IMR-90 (cell line): ENCODE measurements around the gene TMEM62. TPM values are rescaled to one million over a fixed set of nuclear protein-coding genes. Genes with fewer than 3 reads are reported as not detected.

Source experiments
- ATAC-seq: fragments of 200-7000 bp; cut with Tn5 transposase; 2 replicates; pipeline ENCODE4 v1.9.1; 2020; ENCODE audit warnings: low read depth, mild to moderate bottlenecking, moderate library complexity
- BruUV-seq: library from RNA; stranded (reverse); fragments of 400-500 nt; replicated peaks from 2 replicates; lab custom pipeline; 2021; lab: Mats Ljungman, UMichigan
- CTCF ChIA-PET: fragments of 300-600 bp; formaldehyde crosslinking; extraction: SDS; loops from one replicate; lab custom pipeline; 2021; ENCODE audit warnings: antibody characterized with exemption; lab: Yijun Ruan, JAX
- POLR2A ChIA-PET: fragments of 300-600 bp; sonication (Branson Sonifier 250); formaldehyde crosslinking; loops from one replicate; lab custom pipeline; 2022; ENCODE audit warnings: antibody characterized with exemption; ENCODE audit not compliant: unreplicated experiment; lab: Charles Lee
- DNase-seq: peaks from one replicate; pipeline ENCODE4 v3.0.0; 2013
- H2AFZ ChIP-seq: replicated peaks from 2 replicates; pipeline ENCODE3; 2013; ENCODE audit warnings: low read length, mild to moderate bottlenecking; ENCODE audit not compliant: poor library complexity
- H2AK5ac ChIP-seq: 2 replicates; pipeline ENCODE4 v1.6.1; 2013; ENCODE audit warnings: low read depth, low read length, inconsistent platforms
- H2AK9ac ChIP-seq: replicated peaks from 2 replicates; pipeline ENCODE3; 2013; ENCODE audit warnings: mild to moderate bottlenecking, low read depth, low read length, moderate library complexity; ENCODE audit not compliant: poor library complexity
- H2BK120ac ChIP-seq: 2 replicates; pipeline ENCODE4 v1.6.1; 2013; ENCODE audit warnings: low read depth, low read length, inconsistent platforms
- H2BK15ac ChIP-seq: 3 replicates; pipeline ENCODE4 v1.6.1; 2013; ENCODE audit warnings: low read depth, low read length, inconsistent platforms
- H2BK20ac ChIP-seq: 2 replicates; pipeline ENCODE4 v1.6.1; 2013; ENCODE audit warnings: low read depth, mild to moderate bottlenecking, inconsistent platforms, low read length, moderate library complexity
- H2BK5ac ChIP-seq: 2 replicates; pipeline ENCODE4 v1.6.1; 2013; ENCODE audit warnings: mild to moderate bottlenecking, low read depth, low read length, inconsistent platforms; ENCODE audit not compliant: poor library complexity, severe bottlenecking
- H3K14ac ChIP-seq: replicated peaks from 2 replicates; pipeline ENCODE4 v1.6.1; 2013; ENCODE audit warnings: low read depth, low read length, inconsistent platforms
- H3K18ac ChIP-seq: 2 replicates; pipeline ENCODE4 v1.6.1; 2013; ENCODE audit warnings: low read depth, low read length, control low read depth
- H3K23ac ChIP-seq: 2 replicates; pipeline ENCODE4 v1.6.1; 2013; ENCODE audit warnings: low read depth, low read length, inconsistent platforms
- H3K27ac ChIP-seq: 2 replicates; pipeline ENCODE4 v1.5.1; 2013; ENCODE audit warnings: mild to moderate bottlenecking, control low read depth, low read length; ENCODE audit not compliant: insufficient read depth
- H3K27me3 ChIP-seq: 2 replicates; pipeline ENCODE4 v1.6.1; 2013; ENCODE audit warnings: low read length; ENCODE audit not compliant: control insufficient read depth, insufficient read depth
- H3K36me3 ChIP-seq: 2 replicates; pipeline ENCODE4 v1.6.1; 2013; ENCODE audit warnings: low read length, mixed read lengths; ENCODE audit not compliant: control insufficient read depth, insufficient read depth
- H3K4ac ChIP-seq: 2 replicates; pipeline ENCODE4 v1.6.1; 2013; ENCODE audit warnings: low read depth, low read length, inconsistent platforms
- H3K4me1 ChIP-seq: 2 replicates; pipeline ENCODE4 v1.6.1; 2013; ENCODE audit warnings: low read length, mixed read lengths; ENCODE audit not compliant: control insufficient read depth, insufficient read depth
- H3K4me2 ChIP-seq: 2 replicates; pipeline ENCODE4 v1.6.1; 2013; ENCODE audit warnings: low read depth, mild to moderate bottlenecking, control low read depth, low read length, moderate library complexity
- H3K4me3 ChIP-seq: 2 replicates; pipeline ENCODE4 v1.5.1; 2013; ENCODE audit warnings: low read depth, mild to moderate bottlenecking, control low read depth, low read length, moderate library complexity; ENCODE audit not compliant: insufficient read depth
- H3K56ac ChIP-seq: 2 replicates; pipeline ENCODE4 v1.6.1; 2013; ENCODE audit warnings: low read length, inconsistent platforms; ENCODE audit not compliant: insufficient read depth; ENCODE audit errors: extremely low read depth
- H3K79me1 ChIP-seq, 2 experiments: 2 replicates each; pipeline ENCODE4 v1.6.1; 2013; ENCODE audit warnings: low read length in 2 of 2, inconsistent platforms in 1 of 2, low read depth in 1 of 2
- H3K9ac ChIP-seq: 2 replicates; pipeline ENCODE4 v1.6.1; 2013; ENCODE audit warnings: low read depth, low read length, control low read depth
- H3K9me1 ChIP-seq: 2 replicates; pipeline ENCODE4 v1.6.1; 2013; ENCODE audit warnings: low read length, inconsistent platforms; ENCODE audit not compliant: insufficient read depth
- H3K9me3 ChIP-seq: 2 replicates; pipeline ENCODE4 v1.6.1; 2013; ENCODE audit warnings: low read length; ENCODE audit not compliant: control insufficient read depth, insufficient read depth
- H4K20me1 ChIP-seq: 2 replicates; pipeline ENCODE4 v1.6.1; 2013; ENCODE audit warnings: low read length, inconsistent platforms; ENCODE audit not compliant: insufficient read depth
- H4K5ac ChIP-seq: 2 replicates; pipeline ENCODE4 v1.6.1; 2013; ENCODE audit warnings: mild to moderate bottlenecking, low read depth, low read length, control low read depth
- H4K8ac ChIP-seq, 2 experiments: 2 replicates each; pipeline ENCODE4 v1.6.1; 2013; ENCODE audit warnings: low read depth in 2 of 2, low read length in 2 of 2, control low read depth in 1 of 2, inconsistent platforms in 1 of 2
- H4K91ac ChIP-seq: 2 replicates; pipeline ENCODE4 v1.6.1; 2013; ENCODE audit warnings: low read depth, low read length, inconsistent platforms; ENCODE audit not compliant: insufficient read depth
- BHLHE40 ChIP-seq: fragments of 150-350 bp; IDR thresholded peaks from 2 replicates; pipeline ENCODE4 v1.6.1; 2016; ENCODE audit warnings: mild to moderate bottlenecking, low read depth, low read length
- CEBPB ChIP-seq: IDR thresholded peaks from 2 replicates; pipeline ENCODE4 v1.6.1; 2012; ENCODE audit warnings: low read depth, low read length, improper control_type of control experiment
- ELK1 ChIP-seq: fragments of 150-350 bp; IDR thresholded peaks from 2 replicates; pipeline ENCODE4 v1.6.1; 2016; ENCODE audit warnings: low read depth, mild to moderate bottlenecking, low read length, moderate library complexity, borderline replicate concordance
- FOS ChIP-seq: fragments of 150-350 bp; IDR thresholded peaks from 2 replicates; pipeline ENCODE4 v1.6.1; 2016; ENCODE audit warnings: low read depth, low read length
- MAFK ChIP-seq: IDR thresholded peaks from 2 replicates; pipeline ENCODE4 v1.6.1; 2012; ENCODE audit warnings: low read depth, low read length, improper control_type of control experiment
- MAZ ChIP-seq: IDR thresholded peaks from 2 replicates; pipeline ENCODE4 v1.6.1; 2012; ENCODE audit warnings: low read depth, mild to moderate bottlenecking, low read length, improper control_type of control experiment, moderate library complexity, borderline replicate concordance
- NFE2L2 ChIP-seq: fragments of 150-350 bp; IDR thresholded peaks from 2 replicates; pipeline ENCODE4 v1.6.1; 2016; ENCODE audit warnings: low read depth, mild to moderate bottlenecking, low read length
- SMC3 ChIP-seq: fragments of 150-350 bp; IDR thresholded peaks from 2 replicates; pipeline ENCODE4 v1.6.1; 2016; ENCODE audit warnings: low read depth, mild to moderate bottlenecking, antibody characterized with exemption, low read length, moderate library complexity
- WGBS, 2 experiments: methylation state at CpG; one replicate each; pipeline versions ENCODE4 v1.1.5 to v1.1.7; 2013; ENCODE audit warnings: missing lambda C conversion rate in 2 of 2; ENCODE audit not compliant: insufficient read length in 1 of 2; ENCODE audit errors: extremely low coverage in 2 of 2; 5-methylcytosine and 5-hydroxymethylcytosine counted together
- dilution Hi-C: fragments of 300-500 bp; cut with HindIII; formaldehyde crosslinking; loops from one replicate; pipeline ENCODE4 v1.14.3; 2018; ENCODE audit warnings: low sequenced_read_pairs; ENCODE audit not compliant: unreplicated experiment
- in situ Hi-C: fragments of 300-500 bp; cut with MboI; formaldehyde crosslinking; loops from 3 replicates; pipeline ENCODE4 v1.14.3; 2019; ENCODE audit warnings: low sequenced_read_pairs, inconsistent platforms, mixed read lengths
- intact Hi-C: fragments of 100-400 bp; cut with micrococcal nuclease; formaldehyde crosslinking; loops from 2 replicates; pipeline ENCODE4 v1.10.0; 2022
- polyA plus RNA-seq, 3 experiments: library from polyadenylated mRNA; depleted of rRNA; stranded (reverse); fragments of >200 nt; gene quantifications; 2 replicates each; pipeline ENCODE4 v1.2.3, GENCODE V29; 2012; ENCODE audit warnings: low replicate concordance in 1 of 3
- total RNA-seq: library from RNA; depleted of rRNA; stranded (reverse); fragments of >200 nt; gene quantifications from 2 replicates; pipeline ENCODE4 v1.2.3, GENCODE V29; 2012

The TMEM62 gene
- total and polyA plus RNA-seq, 2 of the 4 experiments (the other 2 are of a cell fraction) = 3.7 to 5.6 TPM

DNA sequence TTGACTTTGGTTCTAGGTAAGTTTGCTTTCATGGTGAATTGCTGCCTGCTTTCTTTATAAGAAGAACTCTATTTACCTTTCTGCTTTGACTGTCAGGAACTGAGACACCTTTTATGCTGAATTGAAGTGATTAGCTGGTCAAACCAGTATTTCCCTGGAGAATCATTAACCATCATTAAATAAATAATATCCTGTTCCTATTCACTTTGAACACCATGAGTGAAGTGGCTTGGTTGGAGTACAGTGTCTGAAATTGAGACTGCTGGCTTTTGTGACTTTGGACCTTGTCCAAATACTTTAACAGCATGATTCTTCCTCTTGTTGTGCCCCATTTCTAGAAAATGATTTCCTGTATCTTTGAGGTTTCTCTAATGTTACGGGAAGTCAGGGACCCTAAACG lies 5.6 kb upstream of the TMEM62 start:
- TF ChIP-seq ELK1 (no peak), SMC3 (no peak), MAZ (no peak), CEBPB (no peak), MAFK (no peak), BHLHE40 (no peak), NFE2L2 (no peak), FOS (no peak)
- ChIA-PET CTCF (no interaction called here), POLR2A (no interaction called here)
- Histone ChIP-seq H3K27ac (no peak overlapping the region), H3K27me3 (no peaks in the 10 kb centered on the region), H3K4ac (no peak overlapping the region), H4K20me1 (no peaks in the 10 kb centered on the region), H4K8ac (no peak overlapping the region), H3K79me1 (peaks cover 0 to under 1% of the 10 kb centered on the region in 2 experiments; a peak in 1 of 4 replicates), H3K23ac (no peak overlapping the region), H3K4me3 (no peak overlapping the region), H2BK120ac (no peak overlapping the region), H3K18ac (no peak overlapping the region), H2AK9ac (no peak overlapping the region), H4K5ac (no peak overlapping the region), H3K36me3 (no peaks in the 10 kb centered on the region), H3K9me1 (no peaks in the 10 kb centered on the region), H3K4me2 (no peak overlapping the region), H2BK20ac (no peak overlapping the region), H3K14ac (no peak overlapping the region), H4K91ac (no peak overlapping the region), H3K9ac (no peak overlapping the region), H2BK5ac (no peak overlapping the region), H2AK5ac (no peak overlapping the region), H3K9me3 (no peaks in the 10 kb centered on the region), H2BK15ac (no peak overlapping the region), H3K56ac (no peak overlapping the region), H2AFZ (no peak overlapping the region), H3K4me1 (peaks cover under 1% of the 10 kb centered on the region; the same call in 1 of the 2 replicates)
- dilution Hi-C loops (no loop called here), intact Hi-C loops (no loop called here), in situ Hi-C loops (no loop called here)
- no peak for ATAC-seq
- no peak for DNase-seq
- no CpG with 5 or more reads among the region's 2 CpGs for WGBS, 2 experiments
- no TSS peak for BruUV-seq
